Measurements from ENCODE around the gene CCR6.
A peak's percentile ranks its signal among the peaks of the same experiment; 100 is the strongest.

CCR6 gene

GRCh38 chr6:167140589-167141474 is 17.9 kb downstream of the CCR6 start:
- H3K4me3 ChIP-seq (ENCODE audit: low read depth, low read length): no peak overlapping the region
- H3K4me1 ChIP-seq (ENCODE audit: control insufficient read depth, insufficient read depth, low read length): peaks cover 6% of the 10 kb centered on the region
- H3K9ac ChIP-seq (ENCODE audit: low read depth, low read length): no peak overlapping the region
- H3K27me3 ChIP-seq (ENCODE audit: control insufficient read depth, insufficient read depth, low read length): no peaks in the 10 kb centered on the region
- peaks cover 6% of the 10 kb centered on the region for H3K9me3 ChIP-seq (ENCODE audit: control insufficient read depth, insufficient read depth, low read length)
- no peaks in the 10 kb centered on the region for H3K36me3 ChIP-seq (ENCODE audit: control insufficient read depth, insufficient read depth, low read length)

DNA sequence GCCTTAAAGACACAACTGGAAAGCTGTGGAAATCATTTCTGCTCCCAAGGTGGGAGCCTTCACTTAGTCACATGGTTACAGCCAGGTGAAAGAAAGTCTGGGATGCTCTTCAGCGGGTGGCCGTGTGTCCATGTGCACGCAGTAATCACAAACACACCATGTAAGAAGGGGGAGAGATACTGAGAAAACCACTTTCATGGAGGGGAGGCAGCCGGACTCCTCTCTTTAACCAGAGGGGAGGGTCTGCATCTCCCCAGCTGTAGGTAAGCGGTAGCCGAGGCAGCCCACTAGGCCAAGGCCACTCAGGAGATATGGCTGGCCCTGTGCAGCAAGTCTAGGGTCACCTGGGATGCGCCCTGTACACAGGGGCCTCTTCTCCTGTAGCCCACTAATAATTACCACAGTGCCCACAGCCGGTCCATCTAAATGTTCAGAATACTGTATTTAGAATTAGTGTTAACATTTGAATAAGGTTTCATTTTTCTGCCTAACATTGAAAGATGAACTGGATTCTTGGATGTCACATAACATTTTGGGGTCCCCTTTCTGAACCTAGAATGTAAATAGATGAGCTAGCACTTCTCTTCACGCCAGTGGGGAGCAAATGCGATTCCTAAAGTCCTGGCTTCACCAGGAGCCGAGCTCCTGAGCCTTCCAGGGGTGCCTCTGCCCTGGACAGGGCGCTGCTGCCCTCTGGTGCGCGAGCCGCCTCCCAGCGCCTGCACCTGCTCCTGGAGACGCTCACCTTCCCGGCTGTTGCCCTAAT is 19.0 kb downstream of the CCR6 start:
- H3K9ac ChIP-seq (ENCODE audit: low read depth, low read length): no peak overlapping the region

GRCh38 chr6:167142433-167142761 is 19.5 kb downstream of the CCR6 start:
- Histone ChIP-seq H3K27me3 (ENCODE audit: control insufficient read depth, insufficient read depth, low read length) (no peaks in the 10 kb centered on the region), H3K36me3 (ENCODE audit: control insufficient read depth, insufficient read depth, low read length) (no peaks in the 10 kb centered on the region), H3K4me3 (ENCODE audit: low read depth, low read length) (no peak overlapping the region), H3K9ac (ENCODE audit: low read depth, low read length) (no peak overlapping the region), H3K4me1 (ENCODE audit: control insufficient read depth, insufficient read depth, low read length) (peaks cover 8% of the 10 kb centered on the region), H3K9me3 (ENCODE audit: control insufficient read depth, insufficient read depth, low read length) (peaks cover 6% of the 10 kb centered on the region)

More for the DNA sequence above, 19.0 kb downstream of the CCR6 start:
- Histone ChIP-seq H3K9me3 (ENCODE audit: control insufficient read depth, insufficient read depth, low read length) (peaks cover 6% of the 10 kb centered on the region), H3K4me3 (ENCODE audit: low read depth, low read length) (no peak overlapping the region), H3K36me3 (ENCODE audit: control insufficient read depth, insufficient read depth, low read length) (no peaks in the 10 kb centered on the region), H3K27me3 (ENCODE audit: control insufficient read depth, insufficient read depth, low read length) (no peaks in the 10 kb centered on the region), H3K4me1 (ENCODE audit: control insufficient read depth, insufficient read depth, low read length) (peaks cover 6% of the 10 kb centered on the region)

- H3K4me3 ChIP-seq (ENCODE audit: low read depth, low read length): no peak overlapping the region
Measured at GRCh38 chr6:167143041-167143440, 20.1 kb downstream of the CCR6 start.

DNA sequence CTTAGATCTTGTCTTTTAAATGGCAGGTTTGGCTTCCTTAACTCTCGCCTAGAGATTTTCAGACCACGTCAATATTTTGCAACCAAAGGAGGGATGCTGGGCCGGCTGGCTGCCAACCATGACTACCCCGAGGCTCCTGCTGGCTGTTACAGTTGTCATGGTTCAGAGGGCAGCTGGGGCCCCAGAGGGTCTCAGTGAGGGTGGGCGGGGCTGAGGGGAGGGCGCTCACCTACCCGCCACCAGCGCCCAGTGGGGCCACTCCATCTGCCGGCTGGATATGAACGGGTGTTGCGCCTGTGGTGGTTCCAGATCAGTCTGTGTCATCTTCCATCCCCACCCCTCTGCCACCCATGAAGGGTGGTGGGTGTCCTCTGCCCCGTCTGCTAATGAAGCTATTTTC is 22.6 kb downstream of the CCR6 start:
- no peaks in the 10 kb centered on the region for H3K36me3 ChIP-seq (ENCODE audit: control insufficient read depth, insufficient read depth, low read length)
- H3K9me3 ChIP-seq (ENCODE audit: control insufficient read depth, insufficient read depth, low read length): peaks cover 6% of the 10 kb centered on the region
- peaks cover 14% of the 10 kb centered on the region for H3K4me1 ChIP-seq (ENCODE audit: control insufficient read depth, insufficient read depth, low read length)
- H3K27me3 ChIP-seq (ENCODE audit: control insufficient read depth, insufficient read depth, low read length): peaks cover 2% of the 10 kb centered on the region
- H3K9ac ChIP-seq (ENCODE audit: low read depth, low read length): no peak overlapping the region
- no peak overlapping the region for H3K4me3 ChIP-seq (ENCODE audit: low read depth, low read length)

More at GRCh38 chr6:167143041-167143440, 20.1 kb downstream of the CCR6 start:
- peaks cover 13% of the 10 kb centered on the region for H3K4me1 ChIP-seq (ENCODE audit: control insufficient read depth, insufficient read depth, low read length)
- H3K27me3 ChIP-seq (ENCODE audit: control insufficient read depth, insufficient read depth, low read length): peaks cover 2% of the 10 kb centered on the region
- H3K9ac ChIP-seq (ENCODE audit: low read depth, low read length): no peak overlapping the region
- no peaks in the 10 kb centered on the region for H3K36me3 ChIP-seq (ENCODE audit: control insufficient read depth, insufficient read depth, low read length)
- H3K9me3 ChIP-seq (ENCODE audit: control insufficient read depth, insufficient read depth, low read length): peaks cover 6% of the 10 kb centered on the region

DNA sequence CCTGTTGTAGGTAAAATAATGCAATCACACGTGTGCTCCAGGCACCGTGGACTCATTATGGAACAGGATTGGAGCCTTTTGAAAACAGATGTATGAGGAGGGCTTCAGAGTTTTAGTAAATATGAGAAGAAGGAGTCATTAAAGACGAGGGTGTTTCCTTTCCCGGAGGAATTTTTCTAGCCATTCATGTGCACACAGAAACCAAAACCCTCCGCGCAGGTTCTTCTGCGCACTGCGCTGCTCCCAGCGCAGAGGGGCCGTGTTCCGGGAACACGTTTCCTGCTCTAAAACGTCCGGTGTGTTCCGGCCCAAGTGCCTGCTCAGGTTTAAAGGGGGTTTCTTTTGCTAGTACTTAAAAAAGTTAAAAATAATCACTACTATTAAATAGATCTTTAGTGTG is 23.2 kb downstream of the CCR6 start:
- Histone ChIP-seq H3K4me3 (ENCODE audit: low read depth, low read length) (no peak overlapping the region), H3K9ac (ENCODE audit: low read depth, low read length) (no peak overlapping the region), H3K27me3 (ENCODE audit: control insufficient read depth, insufficient read depth, low read length) (peaks cover 2% of the 10 kb centered on the region), H3K4me1 (ENCODE audit: control insufficient read depth, insufficient read depth, low read length) (peaks cover 11% of the 10 kb centered on the region), H3K9me3 (ENCODE audit: control insufficient read depth, insufficient read depth, low read length) (peaks cover 6% of the 10 kb centered on the region), H3K36me3 (ENCODE audit: control insufficient read depth, insufficient read depth, low read length) (no peaks in the 10 kb centered on the region)

DNA sequence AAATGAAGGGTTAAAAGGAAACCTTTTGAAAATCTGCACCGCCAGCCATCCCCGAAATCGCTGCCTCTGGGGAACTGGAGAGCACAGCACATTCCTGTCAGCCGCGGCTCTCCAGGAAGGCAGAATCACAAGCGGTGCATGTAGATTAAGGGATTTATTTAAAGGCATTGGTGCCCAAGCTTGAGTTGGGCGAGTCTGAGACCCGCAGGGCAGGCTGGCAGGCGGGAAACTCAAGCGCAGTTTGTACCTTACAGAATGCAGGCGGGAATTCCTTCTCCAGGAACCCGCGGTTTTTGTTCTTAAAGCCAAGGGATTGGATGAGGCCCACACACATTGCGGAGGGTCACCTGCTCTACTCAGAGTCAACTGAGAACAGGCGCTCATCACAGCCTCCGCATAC is 24.1 kb downstream of the CCR6 start:
- no peak overlapping the region for H3K9ac ChIP-seq (ENCODE audit: low read depth, low read length)
- peaks cover 2% of the 10 kb centered on the region for H3K27me3 ChIP-seq (ENCODE audit: control insufficient read depth, insufficient read depth, low read length)
- H3K36me3 ChIP-seq (ENCODE audit: control insufficient read depth, insufficient read depth, low read length): no peaks in the 10 kb centered on the region
- peaks cover 15% of the 10 kb centered on the region for H3K4me1 ChIP-seq (ENCODE audit: control insufficient read depth, insufficient read depth, low read length)
- peak overlapping the region; percentile 6 for H3K4me3 ChIP-seq (ENCODE audit: low read depth, low read length)
- peaks cover 6% of the 10 kb centered on the region for H3K9me3 ChIP-seq (ENCODE audit: control insufficient read depth, insufficient read depth, low read length)

DNA sequence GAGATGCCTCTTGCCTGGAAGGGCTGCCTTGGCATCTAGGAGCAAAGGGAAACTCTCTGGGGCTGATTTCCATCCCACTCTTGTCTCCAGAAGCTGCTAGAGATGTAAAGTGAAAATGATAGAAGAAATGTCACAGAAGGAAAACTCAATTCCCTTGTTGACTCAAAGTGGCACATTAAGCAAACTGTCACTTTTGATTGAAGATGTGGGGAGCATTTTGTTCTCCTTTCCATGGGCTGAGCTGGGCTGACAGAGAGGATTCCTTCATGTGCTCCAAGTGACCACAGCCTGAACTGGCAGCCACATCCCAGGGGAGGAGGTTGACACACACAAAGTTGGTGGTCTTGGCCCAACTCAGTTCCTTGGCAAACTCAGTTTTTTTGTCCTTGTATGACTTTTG is 25.1 kb downstream of the CCR6 start:
- H3K27me3 ChIP-seq (ENCODE audit: control insufficient read depth, insufficient read depth, low read length): peaks cover 2% of the 10 kb centered on the region
- peaks cover 6% of the 10 kb centered on the region for H3K9me3 ChIP-seq (ENCODE audit: control insufficient read depth, insufficient read depth, low read length)
- no peaks in the 10 kb centered on the region for H3K36me3 ChIP-seq (ENCODE audit: control insufficient read depth, insufficient read depth, low read length)
- peaks cover 16% of the 10 kb centered on the region for H3K4me1 ChIP-seq (ENCODE audit: control insufficient read depth, insufficient read depth, low read length)
- H3K4me3 ChIP-seq (ENCODE audit: low read depth, low read length): no peak overlapping the region
- no peak overlapping the region for H3K9ac ChIP-seq (ENCODE audit: low read depth, low read length)

DNA sequence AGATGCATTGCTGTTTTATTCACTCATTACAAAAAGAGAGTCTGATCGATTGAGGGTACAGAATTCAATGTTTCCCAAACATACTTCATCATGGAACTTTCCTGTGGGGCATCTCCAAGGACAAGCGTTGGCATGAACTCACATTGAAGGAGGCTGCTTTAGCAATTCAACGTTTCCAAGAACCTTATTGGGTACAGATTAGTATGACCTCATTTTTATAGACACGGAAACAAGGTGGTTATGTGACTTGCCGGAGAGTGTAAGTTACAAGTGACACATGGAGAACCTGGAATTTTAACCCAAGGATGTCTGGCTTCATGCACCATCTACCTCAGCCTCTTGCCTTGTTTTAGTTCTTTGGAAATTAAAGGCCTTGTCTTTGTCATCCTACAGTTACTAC is 26.1 kb downstream of the CCR6 start:
- Histone ChIP-seq H3K9me3 (ENCODE audit: control insufficient read depth, insufficient read depth, low read length) (peaks cover 6% of the 10 kb centered on the region), H3K27me3 (ENCODE audit: control insufficient read depth, insufficient read depth, low read length) (peaks cover 2% of the 10 kb centered on the region), H3K4me1 (ENCODE audit: control insufficient read depth, insufficient read depth, low read length) (peaks cover 16% of the 10 kb centered on the region), H3K36me3 (ENCODE audit: control insufficient read depth, insufficient read depth, low read length) (no peaks in the 10 kb centered on the region), H3K9ac (ENCODE audit: low read depth, low read length) (no peak overlapping the region), H3K4me3 (ENCODE audit: low read depth, low read length) (no peak overlapping the region)

GRCh38 chr6:167150941-167151549 is 28.1 kb downstream of the CCR6 start:
- Histone ChIP-seq H3K9ac (ENCODE audit: low read depth, low read length) (no peak overlapping the region), H3K4me1 (ENCODE audit: control insufficient read depth, insufficient read depth, low read length) (peaks cover 16% of the 10 kb centered on the region), H3K36me3 (ENCODE audit: control insufficient read depth, insufficient read depth, low read length) (no peaks in the 10 kb centered on the region), H3K27me3 (ENCODE audit: control insufficient read depth, insufficient read depth, low read length) (peaks cover 2% of the 10 kb centered on the region), H3K4me3 (ENCODE audit: low read depth, low read length) (no peak overlapping the region), H3K9me3 (ENCODE audit: control insufficient read depth, insufficient read depth, low read length) (no peaks in the 10 kb centered on the region)

- Histone ChIP-seq H3K4me3 (ENCODE audit: low read depth, low read length) (no peak overlapping the region), H3K27me3 (ENCODE audit: control insufficient read depth, insufficient read depth, low read length) (peaks cover 2% of the 10 kb centered on the region), H3K36me3 (ENCODE audit: control insufficient read depth, insufficient read depth, low read length) (no peaks in the 10 kb centered on the region), H3K9ac (ENCODE audit: low read depth, low read length) (peak overlapping the region; percentile 16), H3K9me3 (ENCODE audit: control insufficient read depth, insufficient read depth, low read length) (no peaks in the 10 kb centered on the region), H3K4me1 (ENCODE audit: control insufficient read depth, insufficient read depth, low read length) (peaks cover 16% of the 10 kb centered on the region)
Measured at GRCh38 chr6:167151648-167152047, 28.8 kb downstream of the CCR6 start.
